GM12878 (cell line): ENCODE measurements around the gene LETM1. TPM values are rescaled to one million over a fixed set of nuclear protein-coding genes. Genes with fewer than 3 reads are reported as not detected.

Source experiments
- ATAC-seq: fragments of 200-7000 bp; cut with Tn5 transposase; 3 replicates; pipeline ENCODE4 v1.9.1; 2020; ENCODE audit warnings: mild to moderate bottlenecking, moderate library complexity
- BruUV-seq: library from RNA; stranded (reverse); fragments of 400-500 nt; replicated peaks from 2 replicates; lab custom pipeline; 2021; lab: Mats Ljungman, UMichigan
- CTCF ChIA-PET: fragments of 300-600 bp; sonication (Branson Sonifier 250); formaldehyde crosslinking; extraction: SDS; loops from one replicate; lab custom pipeline; 2021; ENCODE audit warnings: inconsistent platforms; lab: Yijun Ruan, JAX
- POLR2A ChIA-PET: fragments of 350-600 bp; formaldehyde crosslinking; extraction: SDS; loops from one replicate; lab custom pipeline; 2021; ENCODE audit warnings: inconsistent platforms; lab: Charles Lee
- RAD21 ChIA-PET: fragments of 300-600 bp; sonication (Branson Sonifier 250); formaldehyde crosslinking; loops from one replicate; lab custom pipeline; 2023; ENCODE audit warnings: antibody characterized with exemption; ENCODE audit not compliant: unreplicated experiment; lab: Charles Lee
- SMC1A ChIA-PET: fragments of 300-600 bp; sonication (Branson Sonifier 250); formaldehyde crosslinking; loops from one replicate; lab custom pipeline; 2023; ENCODE audit not compliant: unreplicated experiment, uncharacterized antibody; lab: Charles Lee
- DNase-seq: peaks from one replicate; pipeline ENCODE4 v3.0.0-alpha.2; 2011; ENCODE audit warnings: low read depth, low spot score
- FAIRE-seq: peaks from 3 replicates; lab custom pipeline; 2011; peaks lifted over from hg19 to GRCh38; lab: Jason Lieb, UNC
- H2AFZ ChIP-seq: 2 replicates; pipeline ENCODE4 v1.6.0; 2011; ENCODE audit warnings: low read depth, low read length, control low read depth; ENCODE audit not compliant: control insufficient read depth
- H3K27ac ChIP-seq: 2 replicates; pipeline ENCODE4 v1.5.1; 2011; ENCODE audit warnings: control low read depth; ENCODE audit not compliant: control insufficient read depth, insufficient read depth
- H3K27me3 ChIP-seq, 2 experiments: replicated peaks in 1 of 2; 2 replicates each; pipeline versions ENCODE4 v1.6.0 to v1.6.1; 2011; ENCODE audit warnings: low read length in 1 of 2; ENCODE audit not compliant: control insufficient read depth in 2 of 2, insufficient read depth in 2 of 2
- H3K36me3 ChIP-seq, 2 experiments: 2 replicates each; pipeline ENCODE4 v1.5.1; 2011; ENCODE audit warnings: low read length in 1 of 2; ENCODE audit not compliant: control insufficient read depth in 2 of 2, insufficient read depth in 2 of 2
- H3K4me1 ChIP-seq: 2 replicates; pipeline ENCODE4 v1.6.1; 2011; ENCODE audit warnings: mild to moderate bottlenecking, low read length, moderate library complexity, mixed read lengths; ENCODE audit not compliant: control insufficient read depth, insufficient read depth
- H3K4me2 ChIP-seq: 2 replicates; pipeline ENCODE4 v1.6.0; 2011; ENCODE audit warnings: control low read depth; ENCODE audit not compliant: control insufficient read depth, insufficient read depth
- H3K4me3 ChIP-seq: fragments of 200-600 bp; sonication (generic); 2 replicates; pipeline ENCODE4 v1.5.1; 2016
- H3K79me2 ChIP-seq: 2 replicates; pipeline ENCODE4 v1.6.0; 2011; ENCODE audit warnings: low read length; ENCODE audit not compliant: control insufficient read depth, insufficient read depth
- H3K9ac ChIP-seq: 2 replicates; pipeline ENCODE4 v1.8.0; 2011; ENCODE audit warnings: low read length, control low read depth, mixed read lengths; ENCODE audit not compliant: control insufficient read depth, insufficient read depth
- H3K9me3 ChIP-seq: replicated peaks from 3 replicates; pipeline ENCODE4 v1.5.1; 2011; ENCODE audit warnings: mild to moderate bottlenecking, low read length; ENCODE audit not compliant: control insufficient read depth, insufficient read depth
- H4K20me1 ChIP-seq: 2 replicates; pipeline ENCODE4 v1.6.0; 2011; ENCODE audit not compliant: control insufficient read depth, insufficient read depth
- ATF7 ChIP-seq: fragments of 450-650 bp; IDR thresholded peaks from 2 replicates; pipeline ENCODE4 v1.6.1; 2016; ENCODE audit warnings: low read depth, mild to moderate bottlenecking
- IKZF1 ChIP-seq: fragments of 450-650 bp; conservative IDR thresholded peaks from 2 replicates; pipeline ENCODE4 v1.6.1; 2017; ENCODE audit warnings: antibody characterized with exemption, mild to moderate bottlenecking
- IRF4 ChIP-seq: IDR thresholded peaks from 2 replicates; pipeline ENCODE4 v1.6.1; 2011; ENCODE audit warnings: low read depth, low read length
- JUND ChIP-seq: IDR thresholded peaks from 2 replicates; pipeline ENCODE4 v1.6.1; 2012; ENCODE audit warnings: low read depth, mild to moderate bottlenecking, low read length, improper control_type of control experiment, moderate library complexity
- KDM1A ChIP-seq: fragments of 200-600 bp; sonication (generic); IDR thresholded peaks from 2 replicates; pipeline ENCODE4 v1.6.1; 2016; ENCODE audit warnings: borderline replicate concordance
- MAX ChIP-seq: IDR thresholded peaks from 2 replicates; pipeline ENCODE4 v1.6.1; 2012; ENCODE audit warnings: low read depth, low read length, improper control_type of control experiment
- MEF2B ChIP-seq: fragments of 450-650 bp; IDR thresholded peaks from 2 replicates; pipeline ENCODE4 v1.6.1; 2018; ENCODE audit warnings: mild to moderate bottlenecking, moderate library complexity; ENCODE audit not compliant: partially characterized antibody, poor library complexity, severe bottlenecking
- NR2F1 ChIP-seq: fragments of 450-650 bp; conservative IDR thresholded peaks from 2 replicates; pipeline ENCODE4 v1.6.1; 2017; ENCODE audit warnings: mild to moderate bottlenecking
- POLR2AphosphoS5 ChIP-seq: IDR thresholded peaks from 2 replicates; pipeline ENCODE4 v1.6.1; 2011; ENCODE audit warnings: mild to moderate bottlenecking, low read length, inconsistent platforms
- TAF1 ChIP-seq: IDR thresholded peaks from 2 replicates; pipeline ENCODE4 v1.6.1; 2011; ENCODE audit warnings: mild to moderate bottlenecking, low read depth, low read length, borderline replicate concordance
- ZBED1 ChIP-seq: IDR thresholded peaks from 2 replicates; pipeline ENCODE4 v1.6.1; 2016; ENCODE audit warnings: borderline replicate concordance
- WGBS: methylation state at CpG from one replicate; pipeline ENCODE4 v1.1.6; 2016; ENCODE audit warnings: low lambda C conversion rate; ENCODE audit not compliant: insufficient replicate concordance, insufficient coverage; ENCODE audit errors: missing lambda C conversion rate; 5-methylcytosine and 5-hydroxymethylcytosine counted together
- in situ Hi-C: fragments of 300-500 bp; cut with MboI; formaldehyde crosslinking; loops from 9 replicates; pipeline ENCODE4 v1.14.3; 2018; ENCODE audit warnings: mixed read lengths
- intact Hi-C: fragments of 100-400 bp; cut with micrococcal nuclease; formaldehyde crosslinking; loops from one replicate; pipeline ENCODE4 v1.14.2; 2022; ENCODE audit not compliant: unreplicated experiment
- polyA plus RNA-seq, 11 experiments: library from polyadenylated mRNA; depleted of rRNA in 4 of 11; unstranded in 6 of 11; stranded (reverse) in 5 of 11; fragments of >200 nt; fragmentation: Nextera tagmentation in 4 of 11; fragmentation: Illumina TruSeq in 1 of 11; extraction: Ambion mirVana in 4 of 11; extraction: Trizol in 1 of 11; gene quantifications; 1 replicate in 1 of 11; 2 replicates in 10 of 11; pipeline versions ENCODE4 v1.2.1 to v1.2.3, GENCODE V29; 2011 to 2016; ENCODE audit warnings: inconsistent platforms in 2 of 11, missing spikeins in 2 of 11, low read depth in 1 of 11
- total RNA-seq, 4 experiments: library from RNA; depleted of rRNA in 3 of 4; stranded (reverse); fragments of >200 nt in 3 of 4; fragmentation: Illumina TruSeq in 1 of 4; extraction: Trizol in 1 of 4; gene quantifications; 2 replicates each; pipeline versions ENCODE4 v1.2.1 to v1.2.3, GENCODE V29; 2013 to 2021
- TF ChIP-seq, protein P1 (sequence below): fragments of 450-650 bp; conservative IDR thresholded peaks from 2 replicates; pipeline ENCODE4 v1.6.1; 2017; ENCODE audit warnings: mild to moderate bottlenecking, moderate library complexity
- TF ChIP-seq, protein P2 (sequence below): fragments of 450-650 bp; IDR thresholded peaks from 2 replicates; pipeline ENCODE4 v1.6.1; 2016; ENCODE audit warnings: mild to moderate bottlenecking
- TF ChIP-seq, protein P3 (sequence below): fragments of 450-650 bp; IDR thresholded peaks from 2 replicates; pipeline ENCODE4 v1.6.1; 2017; ENCODE audit warnings: mild to moderate bottlenecking, low read depth, inconsistent platforms; ENCODE audit not compliant: poor library complexity, severe bottlenecking

Gene LETM1
- total and polyA plus RNA-seq, 10 of the 15 experiments (the other 5 are each of a cell fraction or from before 2014, with no cell fraction given), result 2.6 to 65.2 (median 30.2) TPM

- TF ChIP-seq JUND, result no peak
- no peak for TF ChIP-seq KDM1A
- TF ChIP-seq, protein P1, sequence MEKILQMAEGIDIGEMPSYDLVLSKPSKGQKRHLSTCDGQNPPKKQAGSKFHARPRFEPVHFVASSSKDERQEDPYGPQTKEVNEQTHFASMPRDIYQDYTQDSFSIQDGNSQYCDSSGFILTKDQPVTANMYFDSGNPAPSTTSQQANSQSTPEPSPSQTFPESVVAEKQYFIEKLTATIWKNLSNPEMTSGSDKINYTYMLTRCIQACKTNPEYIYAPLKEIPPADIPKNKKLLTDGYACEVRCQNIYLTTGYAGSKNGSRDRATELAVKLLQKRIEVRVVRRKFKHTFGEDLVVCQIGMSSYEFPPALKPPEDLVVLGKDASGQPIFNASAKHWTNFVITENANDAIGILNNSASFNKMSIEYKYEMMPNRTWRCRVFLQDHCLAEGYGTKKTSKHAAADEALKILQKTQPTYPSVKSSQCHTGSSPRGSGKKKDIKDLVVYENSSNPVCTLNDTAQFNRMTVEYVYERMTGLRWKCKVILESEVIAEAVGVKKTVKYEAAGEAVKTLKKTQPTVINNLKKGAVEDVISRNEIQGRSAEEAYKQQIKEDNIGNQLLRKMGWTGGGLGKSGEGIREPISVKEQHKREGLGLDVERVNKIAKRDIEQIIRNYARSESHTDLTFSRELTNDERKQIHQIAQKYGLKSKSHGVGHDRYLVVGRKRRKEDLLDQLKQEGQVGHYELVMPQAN, result no peak
- TF ChIP-seq, protein P2, sequence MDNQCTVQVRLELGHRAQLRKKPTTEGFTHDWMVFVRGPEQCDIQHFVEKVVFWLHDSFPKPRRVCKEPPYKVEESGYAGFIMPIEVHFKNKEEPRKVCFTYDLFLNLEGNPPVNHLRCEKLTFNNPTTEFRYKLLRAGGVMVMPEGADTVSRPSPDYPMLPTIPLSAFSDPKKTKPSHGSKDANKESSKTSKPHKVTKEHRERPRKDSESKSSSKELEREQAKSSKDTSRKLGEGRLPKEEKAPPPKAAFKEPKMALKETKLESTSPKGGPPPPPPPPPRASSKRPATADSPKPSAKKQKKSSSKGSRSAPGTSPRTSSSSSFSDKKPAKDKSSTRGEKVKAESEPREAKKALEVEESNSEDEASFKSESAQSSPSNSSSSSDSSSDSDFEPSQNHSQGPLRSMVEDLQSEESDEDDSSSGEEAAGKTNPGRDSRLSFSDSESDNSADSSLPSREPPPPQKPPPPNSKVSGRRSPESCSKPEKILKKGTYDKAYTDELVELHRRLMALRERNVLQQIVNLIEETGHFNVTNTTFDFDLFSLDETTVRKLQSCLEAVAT, result no peak
- no peak for TF ChIP-seq ATF7
These were observed 29.2 kb downstream of the LETM1 start (continued) for GRCh38 chr4:1826531-1827350.

DNA sequence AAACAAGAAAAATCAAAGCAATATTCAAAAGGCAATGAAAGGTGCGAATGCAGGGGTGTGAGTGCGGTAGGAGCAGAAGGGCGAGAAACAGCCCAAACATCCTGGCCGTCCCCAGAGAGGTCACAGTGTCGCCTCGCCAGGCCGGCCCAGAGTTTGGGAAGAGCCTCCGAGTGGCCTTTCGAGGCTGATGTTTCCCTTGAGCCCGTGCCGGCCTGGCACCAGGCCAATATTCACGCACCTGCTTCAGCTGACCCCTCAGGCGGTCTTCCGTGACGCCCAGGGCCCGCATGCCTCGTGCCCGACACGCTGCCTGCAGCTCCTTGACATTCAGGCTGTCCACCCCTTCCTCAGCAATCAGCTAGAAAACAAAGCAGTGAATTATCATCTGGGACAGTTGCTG, 30.6 kb downstream of the LETM1 start:
- FAIRE-seq, result no peak
- Histone ChIP-seq H3K4me3 (no peak overlapping the region), H3K79me2 (no peaks in the 10 kb centered on the region), H3K36me3 (peaks cover 9 to 31% of the 10 kb centered on the region in 2 experiments; a peak in 3 of 4 replicates), H3K27me3 (no peaks in the 10 kb centered on the region), H2AFZ (no peak overlapping the region), H3K9me3 (no peaks in the 10 kb centered on the region), H4K20me1 (no peaks in the 10 kb centered on the region), H3K4me2 (no peak overlapping the region), H3K27ac (no peak overlapping the region), H3K4me1 (no peaks in the 10 kb centered on the region), H3K9ac (no peak overlapping the region)
- 95% methylated on average over 19 of the region's 19 CpGs for WGBS
- no TSS peak for BruUV-seq
- in situ Hi-C loops (no loop called here), intact Hi-C loops (no loop called here)
- POLR2A ChIA-PET, result no interaction called here
- CTCF ChIA-PET, result no interaction called here
- no peak for ATAC-seq
- DNase-seq, result no peak
- SMC1A ChIA-PET, result no interaction called here
- RAD21 ChIA-PET, result no interaction called here
- TF ChIP-seq, protein P3, sequence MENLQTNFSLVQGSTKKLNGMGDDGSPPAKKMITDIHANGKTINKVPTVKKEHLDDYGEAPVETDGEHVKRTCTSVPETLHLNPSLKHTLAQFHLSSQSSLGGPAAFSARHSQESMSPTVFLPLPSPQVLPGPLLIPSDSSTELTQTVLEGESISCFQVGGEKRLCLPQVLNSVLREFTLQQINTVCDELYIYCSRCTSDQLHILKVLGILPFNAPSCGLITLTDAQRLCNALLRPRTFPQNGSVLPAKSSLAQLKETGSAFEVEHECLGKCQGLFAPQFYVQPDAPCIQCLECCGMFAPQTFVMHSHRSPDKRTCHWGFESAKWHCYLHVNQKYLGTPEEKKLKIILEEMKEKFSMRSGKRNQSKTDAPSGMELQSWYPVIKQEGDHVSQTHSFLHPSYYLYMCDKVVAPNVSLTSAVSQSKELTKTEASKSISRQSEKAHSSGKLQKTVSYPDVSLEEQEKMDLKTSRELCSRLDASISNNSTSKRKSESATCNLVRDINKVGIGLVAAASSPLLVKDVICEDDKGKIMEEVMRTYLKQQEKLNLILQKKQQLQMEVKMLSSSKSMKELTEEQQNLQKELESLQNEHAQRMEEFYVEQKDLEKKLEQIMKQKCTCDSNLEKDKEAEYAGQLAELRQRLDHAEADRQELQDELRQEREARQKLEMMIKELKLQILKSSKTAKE, result no peak
- TF ChIP-seq TAF1 (no peak), IRF4 (no peak), POLR2AphosphoS5 (no peak), KDM1A (no peak), MEF2B (no peak), MAX (no peak), ZBED1 (no peak), NR2F1 (no peak), IKZF1 (no peak)
- TF ChIP-seq, protein P1, result no peak
